HG03558 (cell line): ENCODE results near the gene FASTKD1.
"Not testable (repeated sequence)": the region's sequence is repeated elsewhere in the genome, so short reads cannot be mapped to it uniquely, and the experiment has no call there.

Experiments used
- ATAC-seq: cut with Tn5 transposase; IDR thresholded peaks from one replicate; pipeline ENCODE4 v1.9.1; 2021; ENCODE audit warnings: moderate number of reproducible peaks; ENCODE audit not compliant: unreplicated experiment; ENCODE audit errors: extremely low read depth

Gene FASTKD1

GRCh38 chr2:169571571-169571970 lies 2.1 kb downstream of the FASTKD1 start:
- ATAC-seq: no peak

GRCh38 chr2:169570752-169571151 lies 2.9 kb downstream of the FASTKD1 start:
- ATAC-seq: not testable (repeated sequence)

- no peak for ATAC-seq
Observed at GRCh38 chr2:169569948-169570347, 3.7 kb downstream of the FASTKD1 start.

GRCh38 chr2:169565686-169566085 lies 8.0 kb downstream of the FASTKD1 start:
- no peak for ATAC-seq

- no peak for ATAC-seq
Observed at GRCh38 chr2:169562519-169562918, 11.1 kb downstream of the FASTKD1 start.

- not testable (repeated sequence) for ATAC-seq
Observed at GRCh38 chr2:169562084-169562483, 11.6 kb downstream of the FASTKD1 start.

GRCh38 chr2:169561364-169561763 lies 12.3 kb downstream of the FASTKD1 start:
- no peak for ATAC-seq

GRCh38 chr2:169546756-169547155 lies 26.9 kb downstream of the FASTKD1 start:
- ATAC-seq: no peak

GRCh38 chr2:169542433-169542832 lies 31.2 kb downstream of the FASTKD1 start:
- no peak for ATAC-seq

- ATAC-seq: no peak
Observed at GRCh38 chr2:169540146-169540545, 33.5 kb downstream of the FASTKD1 start.

- ATAC-seq: not testable (repeated sequence)
Observed at GRCh38 chr2:169539460-169539859, 34.2 kb downstream of the FASTKD1 start.

GRCh38 chr2:169528271-169528701 lies 45.4 kb downstream of the FASTKD1 start:
- peak; percentile 83 for ATAC-seq

GRCh38 chr2:169526451-169526850 lies 47.2 kb downstream of the FASTKD1 start:
- ATAC-seq: no peak

GRCh38 chr2:169525434-169525833 lies 48.2 kb downstream of the FASTKD1 start:
- ATAC-seq: no peak

GRCh38 chr2:169523681-169524080 lies 50.0 kb downstream of the FASTKD1 start:
- no peak for ATAC-seq

GRCh38 chr2:169520896-169521295 lies 52.8 kb downstream of the FASTKD1 start:
- no peak for ATAC-seq

- ATAC-seq: not testable (repeated sequence)
Observed at GRCh38 chr2:169516488-169516995, 57.1 kb downstream of the FASTKD1 start.

- not testable (repeated sequence) for ATAC-seq
Observed at GRCh38 chr2:169514758-169515157, 58.9 kb downstream of the FASTKD1 start.

GRCh38 chr2:169513926-169514325 lies 59.7 kb downstream of the FASTKD1 start:
- ATAC-seq: no peak

- no peak for ATAC-seq
Observed at GRCh38 chr2:169513094-169513493, 60.6 kb downstream of the FASTKD1 start.

- no peak for ATAC-seq
Observed at GRCh38 chr2:169512525-169512924, 61.1 kb downstream of the FASTKD1 start.

- no peak for ATAC-seq
Observed at GRCh38 chr2:169511818-169512217, 61.8 kb downstream of the FASTKD1 start.

- no peak for ATAC-seq
Observed at GRCh38 chr2:169510496-169510895, 63.2 kb downstream of the FASTKD1 start.
